Measurements from ENCODE around the gene ASH1L.

- TF ChIP-seq SUZ12 (IDR thresholded peaks at IDR 0.05), result no peak
- TF ChIP-seq NFRKB (IDR thresholded peaks at IDR 0.05), result no peak
- no peak for TF ChIP-seq FOXM1 (IDR thresholded peaks at IDR 0.05; ENCODE audit: borderline replicate concordance)
- TF ChIP-seq BHLHE40 (IDR thresholded peaks at IDR 0.05; ENCODE audit: borderline replicate concordance), result no peak
Observed at GRCh38 chr1:155518484-155518883, 44.1 kb downstream of the ASH1L start.
